Endothelial cell of umbilical vein (primary cell): ENCODE results near the gene MRPS35. TPM values are rescaled to one million over a fixed set of nuclear protein-coding genes. Genes with fewer than 3 reads are reported as not detected.
A peak's percentile ranks its signal among the peaks of the same experiment; 100 is the strongest.

Source experiments
- Bru-seq: library from RNA; stranded (reverse); fragments of 400-500 nt; gene quantifications from one replicate; lab custom pipeline; 2021; lab: Mats Ljungman, UMichigan
- BruChase-seq, 2 experiments: library from RNA; stranded (reverse); fragments of 400-500 nt; gene quantifications; one replicate each; lab custom pipeline; 2021; lab: Mats Ljungman, UMichigan
- BruUV-seq: library from RNA; stranded (reverse); fragments of 400-500 nt; replicated peaks from 2 replicates; lab custom pipeline; 2021; lab: Mats Ljungman, UMichigan
- CTCF ChIA-PET: fragments of 300-600, 350-600 bp; sonication (Branson Sonifier 250); formaldehyde crosslinking; loops from one replicate; lab custom pipeline; 2021; ENCODE audit warnings: antibody characterized with exemption, inconsistent platforms; lab: Charles Lee
- POLR2A ChIA-PET: fragments of 300-600, 350-600 bp; sonication (Branson Sonifier 250); formaldehyde crosslinking; loops from one replicate; lab custom pipeline; 2021; ENCODE audit warnings: antibody characterized with exemption, inconsistent platforms; lab: Charles Lee
- DNase-seq: peaks from one replicate; pipeline ENCODE4 v3.0.0-alpha.2; 2011; ENCODE audit warnings: low read depth, low spot score
- FAIRE-seq: peaks from 2 replicates; lab custom pipeline; 2011; peaks lifted over from hg19 to GRCh38; lab: Jason Lieb, UNC
- H2AFZ ChIP-seq: 2 replicates; pipeline ENCODE4 v1.6.0; 2012; ENCODE audit warnings: low read depth, low read length, control low read depth, inconsistent platforms
- H3K27ac ChIP-seq: 2 replicates; pipeline ENCODE4 v1.5.1; 2011; ENCODE audit warnings: low read depth, mild to moderate bottlenecking, control low read depth, low read length, moderate library complexity; ENCODE audit not compliant: insufficient read depth
- H3K27me3 ChIP-seq, 2 experiments: 2 replicates each; pipeline versions ENCODE4 v1.6.0 to v1.6.1; 2011; ENCODE audit warnings: low read length in 2 of 2, mixed read lengths in 1 of 2; ENCODE audit not compliant: control insufficient read depth in 2 of 2, insufficient read depth in 2 of 2
- H3K36me3 ChIP-seq, 2 experiments: 2 replicates in 1 of 2; 3 replicates in 1 of 2; pipeline ENCODE4 v1.5.1; 2011; ENCODE audit warnings: low read length in 2 of 2, mild to moderate bottlenecking in 1 of 2, moderate library complexity in 1 of 2; ENCODE audit not compliant: control insufficient read depth in 2 of 2, insufficient read depth in 2 of 2; ENCODE audit errors: extremely low read depth in 1 of 2
- H3K4me1 ChIP-seq: 3 replicates; pipeline ENCODE4 v1.5.1; 2011; ENCODE audit warnings: mild to moderate bottlenecking, low read length; ENCODE audit not compliant: control insufficient read depth, insufficient read depth; ENCODE audit errors: extremely low read depth
- H3K4me2 ChIP-seq: 2 replicates; pipeline ENCODE4 v1.6.1; 2011; ENCODE audit warnings: low read length, control low read depth, mixed read lengths; ENCODE audit not compliant: insufficient read depth
- H3K4me3 ChIP-seq, 3 experiments: fragments of 200-600 bp in 1 of 3; sonication (generic), shearing (Covaris generic) in 1 of 3; replicated peaks in 1 of 3; 2 replicates each; pipeline ENCODE4 v1.5.1; 2011 to 2016; ENCODE audit warnings: control low read depth in 3 of 3, low read length in 3 of 3, mild to moderate bottlenecking in 2 of 3, inconsistent platforms in 1 of 3, low read depth in 1 of 3, moderate library complexity in 1 of 3; ENCODE audit not compliant: insufficient read depth in 1 of 3
- H3K79me2 ChIP-seq: 2 replicates; pipeline ENCODE4 v1.6.0; 2012; ENCODE audit warnings: low read length, inconsistent platforms; ENCODE audit not compliant: control insufficient read depth, insufficient read depth
- H3K9ac ChIP-seq: replicated peaks from 2 replicates; pipeline ENCODE3; 2011; ENCODE audit warnings: low read length, control low read depth; ENCODE audit not compliant: insufficient read depth; ENCODE audit errors: extremely low read depth
- H3K9me1 ChIP-seq: replicated peaks from 3 replicates; pipeline ENCODE4 v1.6.0; 2011; ENCODE audit warnings: mild to moderate bottlenecking, low read length; ENCODE audit not compliant: control insufficient read depth, insufficient read depth; ENCODE audit errors: extremely low read depth
- H3K9me3 ChIP-seq: replicated peaks from 2 replicates; pipeline ENCODE4 v1.5.1; 2012; ENCODE audit warnings: low read length, inconsistent platforms; ENCODE audit not compliant: control insufficient read depth, insufficient read depth
- H4K20me1 ChIP-seq: replicated peaks from 2 replicates; pipeline ENCODE3; 2011; ENCODE audit warnings: mild to moderate bottlenecking, low read length; ENCODE audit not compliant: control insufficient read depth, insufficient read depth; ENCODE audit errors: extremely low read depth
- EZH2 ChIP-seq: IDR thresholded peaks from 2 replicates; pipeline ENCODE4 v1.6.1; 2012; ENCODE audit warnings: borderline replicate concordance, low read depth, mild to moderate bottlenecking, moderate library complexity, low read length, inconsistent platforms; ENCODE audit not compliant: severe bottlenecking
- FOS ChIP-seq: IDR thresholded peaks from 2 replicates; pipeline ENCODE4 v1.6.1; 2011; ENCODE audit warnings: mild to moderate bottlenecking, low read length, moderate library complexity, borderline replicate concordance; ENCODE audit not compliant: insufficient read depth
- GATA2 ChIP-seq: IDR thresholded peaks from 2 replicates; pipeline ENCODE4 v1.7.0; 2011; ENCODE audit warnings: low read depth, mild to moderate bottlenecking, moderate library complexity, mixed read lengths, low read length; ENCODE audit not compliant: insufficient read length, insufficient read depth
- JUN ChIP-seq: IDR thresholded peaks from 2 replicates; pipeline ENCODE4 v1.6.1; 2011; ENCODE audit warnings: borderline replicate concordance, low read depth; ENCODE audit not compliant: insufficient read length, insufficient read depth
- MYC ChIP-seq: IDR thresholded peaks from one replicate; pipeline ENCODE4 v1.6.1; 2011; ENCODE audit warnings: mild to moderate bottlenecking, low read depth, low read length
- POLR2A ChIP-seq: IDR thresholded peaks from 2 replicates; pipeline ENCODE4 v1.6.1; 2012; ENCODE audit warnings: low read depth, mild to moderate bottlenecking, control low read depth, low read length
- POLR2AphosphoS5 ChIP-seq: IDR thresholded peaks from 2 replicates; pipeline ENCODE4 v1.6.1; 2012; ENCODE audit warnings: low read depth, mild to moderate bottlenecking, control low read depth, low read length, moderate library complexity; ENCODE audit not compliant: insufficient read depth
- dilution Hi-C: fragments of 300-500 bp; cut with MboI; formaldehyde crosslinking; loops from one replicate; pipeline ENCODE4 v1.15.0; 2019; ENCODE audit warnings: low sequenced_read_pairs; ENCODE audit not compliant: extremely low pct_ligation_motif_present
- intact Hi-C: fragments of 100-400 bp; cut with micrococcal nuclease; formaldehyde crosslinking; loops from one replicate; pipeline ENCODE4 v1.10.0; 2022
- long read RNA-seq: library from polyadenylated mRNA; stranded (forward); transcript quantifications from one replicate; pipeline ENCODE4 v2.0.0, GENCODE V29; 2021
- polyA minus RNA-seq, 3 experiments: library from RNA; depleted of rRNA, polyadenylated mRNA; stranded (reverse); fragments of >200 nt; gene quantifications; 1 replicate in 1 of 3; 2 replicates in 2 of 3; pipeline ENCODE4 v1.2.3, GENCODE V29; 2011
- polyA plus RNA-seq, 4 experiments: library from polyadenylated mRNA; depleted of rRNA in 3 of 4; stranded (reverse) in 3 of 4; unstranded in 1 of 4; fragments of >200 nt; gene quantifications; 2 replicates each; pipeline versions ENCODE4 v1.2.1 to v1.2.3, GENCODE V29; 2011 to 2012; ENCODE audit warnings: missing spikeins in 1 of 4
- total RNA-seq: library from RNA; stranded (reverse); gene quantifications from 2 replicates; pipeline ENCODE4 v1.2.3, GENCODE V29; 2021
- TF ChIP-seq, protein P1 (sequence below), 2 donors: IDR thresholded peaks; 1 replicate in 1 of 2; 2 replicates in 1 of 2; pipeline ENCODE4 v1.5.1; 2011; ENCODE audit warnings: low read length in 2 of 2, mild to moderate bottlenecking in 2 of 2, moderate library complexity in 2 of 2, control low read depth in 1 of 2, inconsistent platforms in 1 of 2, low read depth in 1 of 2; ENCODE audit not compliant: insufficient read depth in 1 of 2; ENCODE audit errors: extremely low read depth in 1 of 2
- TF ChIP-seq, protein P2 (sequence below): IDR thresholded peaks from 2 replicates; pipeline ENCODE4 v1.6.1; 2011; ENCODE audit not compliant: insufficient read depth, insufficient read length

MRPS35 gene
- 38.2 and 38.6 TPM in 2 replicates for total RNA-seq
- polyA plus RNA-seq = 17.3 and 22.7 TPM in 2 replicates
- polyA plus RNA-seq (2011; cell fraction: cytosol; rRNA removed) = 44.8 and 48.3 TPM in 2 replicates
- polyA plus RNA-seq (2011; cell fraction: nucleus; rRNA removed) = 20.6 and 23.1 TPM in 2 replicates
- 42.6 and 56.7 TPM in 2 replicates for polyA plus RNA-seq (2012)
- polyA minus RNA-seq = 10.8 and 13.2 TPM in 2 replicates
- 80.6 TPM for polyA minus RNA-seq (2011; cell fraction: cytosol; rRNA and poly(A)+ RNA removed)
- 6.1 and 9.0 TPM in 2 replicates for polyA minus RNA-seq (2011; cell fraction: nucleus; rRNA and poly(A)+ RNA removed)
- percentile 84 among the genes with signal in this experiment for Bru-seq, nascent RNA
- BruChase-seq, experiment 1, labeled RNA remaining after a 6-hour chase = percentile 79 among the genes with signal in this experiment
- BruChase-seq, experiment 2, labeled RNA remaining after a 2-hour chase = percentile 69 among the genes with signal in this experiment
- long read RNA-seq, transcript MRPS35-201 (8 exons, 1,888 nt) = major isoform, 175 of 201 reads
- long read RNA-seq, transcript MRPS35-203 (7 exons, 1,715 nt) = minor isoform, 8 of 201 reads
- long read RNA-seq, partial matches to known transcripts = 6 of 201 reads
- long read RNA-seq, other reads (novel, unspliced or antisense) = 12 of 201 reads

DNA sequence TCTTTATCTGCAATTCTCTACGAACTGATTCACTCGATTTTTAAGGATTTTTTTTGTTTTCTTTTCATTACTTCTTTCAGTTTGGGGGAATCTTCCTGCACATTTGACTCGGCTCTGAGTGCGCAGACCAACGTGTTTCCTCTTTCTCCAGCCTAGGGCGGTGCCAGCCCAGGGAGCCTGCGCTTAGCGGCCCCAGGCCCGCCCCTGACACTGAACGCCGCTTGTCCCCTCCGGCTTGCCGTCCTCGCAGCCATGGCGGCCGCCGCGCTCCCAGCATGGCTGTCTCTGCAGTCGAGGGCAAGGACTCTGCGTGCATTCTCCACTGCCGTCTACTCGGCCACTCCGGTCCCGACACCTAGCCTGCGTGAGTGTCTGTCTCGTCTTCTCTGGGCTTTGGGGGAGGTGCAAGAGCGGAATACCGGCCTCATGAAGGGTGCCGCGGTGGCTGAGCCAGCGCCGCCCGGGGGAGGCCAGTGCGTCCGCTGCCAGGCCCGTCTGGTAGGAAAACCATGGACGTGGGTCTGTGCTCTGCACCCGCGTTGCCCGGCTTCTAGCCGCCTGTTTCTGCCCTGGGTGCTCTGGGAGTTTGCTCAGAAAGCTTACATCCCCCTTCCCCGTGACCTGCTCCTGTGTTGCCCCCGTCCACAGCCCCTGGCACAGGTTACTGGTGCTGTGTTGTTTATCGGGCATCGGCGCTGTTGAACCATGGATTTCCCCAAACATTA, at the start of gene MRPS35:
TSS of gene MRPS35 (plus strand) at position 241 of the 725 bp plus-strand sequence. CDS start at position 253, 12 bp downstream.
- ChIA-PET POLR2A (no interaction called here), CTCF (no interaction called here)
- Histone ChIP-seq H4K20me1 (no peaks in the 10 kb centered on the region), H3K36me3 (no peaks in the 10 kb centered on the region), H3K9me3 (no peaks in the 10 kb centered on the region), H3K27ac (peak within 1 kb of the TSS; percentile 46), H3K9me1 (no peaks in the 10 kb centered on the region), H3K9ac (peak within 1 kb of the TSS; percentile 67), H2AFZ (peak within 1 kb of the TSS; percentile 93), H3K4me1 (peaks cover 10% of the 10 kb centered on the region), H3K79me2 (peaks cover 44% of the 10 kb centered on the region), H3K4me2 (peak within 1 kb of the TSS; percentile 84), H3K4me3 (peak within 1 kb of the TSS; percentile 86 to 93 (median 91)), H3K27me3 (no peaks in the 10 kb centered on the region)
- intact Hi-C loops = no loop called here
- peak; percentile 94 for DNase-seq
- peak; percentile 86 for FAIRE-seq
- TSS peak; percentile 49 for BruUV-seq
- peak; percentile 97 for TF ChIP-seq POLR2AphosphoS5
- TF ChIP-seq FOS = no peak
- peak; percentile 92 for TF ChIP-seq MYC
- TF ChIP-seq, protein P1, sequence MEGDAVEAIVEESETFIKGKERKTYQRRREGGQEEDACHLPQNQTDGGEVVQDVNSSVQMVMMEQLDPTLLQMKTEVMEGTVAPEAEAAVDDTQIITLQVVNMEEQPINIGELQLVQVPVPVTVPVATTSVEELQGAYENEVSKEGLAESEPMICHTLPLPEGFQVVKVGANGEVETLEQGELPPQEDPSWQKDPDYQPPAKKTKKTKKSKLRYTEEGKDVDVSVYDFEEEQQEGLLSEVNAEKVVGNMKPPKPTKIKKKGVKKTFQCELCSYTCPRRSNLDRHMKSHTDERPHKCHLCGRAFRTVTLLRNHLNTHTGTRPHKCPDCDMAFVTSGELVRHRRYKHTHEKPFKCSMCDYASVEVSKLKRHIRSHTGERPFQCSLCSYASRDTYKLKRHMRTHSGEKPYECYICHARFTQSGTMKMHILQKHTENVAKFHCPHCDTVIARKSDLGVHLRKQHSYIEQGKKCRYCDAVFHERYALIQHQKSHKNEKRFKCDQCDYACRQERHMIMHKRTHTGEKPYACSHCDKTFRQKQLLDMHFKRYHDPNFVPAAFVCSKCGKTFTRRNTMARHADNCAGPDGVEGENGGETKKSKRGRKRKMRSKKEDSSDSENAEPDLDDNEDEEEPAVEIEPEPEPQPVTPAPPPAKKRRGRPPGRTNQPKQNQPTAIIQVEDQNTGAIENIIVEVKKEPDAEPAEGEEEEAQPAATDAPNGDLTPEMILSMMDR (IDR thresholded peaks at IDR 0.05; ENCODE audit: extremely low read depth in 1 of 2, insufficient read depth in 1 of 2, low read depth in 1 of 2, low read length in 2 of 2) = no peak
- peak; percentile 87 for TF ChIP-seq POLR2A
- TF ChIP-seq, protein P2, sequence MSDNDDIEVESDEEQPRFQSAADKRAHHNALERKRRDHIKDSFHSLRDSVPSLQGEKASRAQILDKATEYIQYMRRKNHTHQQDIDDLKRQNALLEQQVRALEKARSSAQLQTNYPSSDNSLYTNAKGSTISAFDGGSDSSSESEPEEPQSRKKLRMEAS = peak; percentile 84
- no peak for TF ChIP-seq GATA2
- no peak for TF ChIP-seq JUN
- no peak for TF ChIP-seq EZH2
- dilution Hi-C loops = no loop called here
